ENCODE measurements around the gene RAB36. TPM values are rescaled to one million over a fixed set of nuclear protein-coding genes. Genes with fewer than 3 reads are reported as not detected.

The RAB36 gene
- total RNA-seq, 1 donor from 2014 or later, result 0.26 TPM

- FAIRE-seq (no peak), DNase-seq (ENCODE audit: low read depth) (no peak)
- TF ChIP-seq CTCF (IDR thresholded peaks at IDR 0.05; ENCODE audit: insufficient read depth, low read length, severe bottlenecking), result no peak
- H3K27me3 ChIP-seq (ENCODE audit: control insufficient read depth, insufficient read depth, low read length), result no peaks in the 10 kb centered on the region
- no peak overlapping the region for H3K4me3 ChIP-seq (ENCODE audit: low read depth, low read length)
- H3K36me3 ChIP-seq (ENCODE audit: control insufficient read depth, insufficient read depth, low read length), result no peaks in the 10 kb centered on the region
Observed at GRCh38 chr22:23125512-23126103, 19.7 kb upstream of the RAB36 start.

- no peaks in the 10 kb centered on the region for H3K27me3 ChIP-seq (ENCODE audit: control insufficient read depth, insufficient read depth, low read length)
- H3K4me3 ChIP-seq (ENCODE audit: low read depth, low read length), result no peak overlapping the region
- DNase-seq (ENCODE audit: low read depth) (no peak), FAIRE-seq (no peak)
- no peak for TF ChIP-seq CTCF (IDR thresholded peaks at IDR 0.05; ENCODE audit: insufficient read depth, low read length, severe bottlenecking)
- no peaks in the 10 kb centered on the region for H3K36me3 ChIP-seq (ENCODE audit: control insufficient read depth, insufficient read depth, low read length)
Observed at GRCh38 chr22:23126165-23127054, 18.9 kb upstream of the RAB36 start.

GRCh38 chr22:23127055-23127756 is 18.1 kb upstream of the RAB36 start:
- no peaks in the 10 kb centered on the region for H3K27me3 ChIP-seq (ENCODE audit: control insufficient read depth, insufficient read depth, low read length)
- FAIRE-seq (no peak), DNase-seq (ENCODE audit: low read depth) (no peak)
- no peak overlapping the region for H3K4me3 ChIP-seq (ENCODE audit: low read depth, low read length)
- no peaks in the 10 kb centered on the region for H3K36me3 ChIP-seq (ENCODE audit: control insufficient read depth, insufficient read depth, low read length)
- TF ChIP-seq CTCF (IDR thresholded peaks at IDR 0.05; ENCODE audit: insufficient read depth, low read length, severe bottlenecking), result no peak

GRCh38 chr22:23127788-23128187 is 17.5 kb upstream of the RAB36 start:
- H3K4me3 ChIP-seq (ENCODE audit: low read depth, low read length), result no peak overlapping the region
- no peaks in the 10 kb centered on the region for H3K36me3 ChIP-seq (ENCODE audit: control insufficient read depth, insufficient read depth, low read length)
- TF ChIP-seq CTCF (IDR thresholded peaks at IDR 0.05; ENCODE audit: insufficient read depth, low read length, severe bottlenecking), result no peak
- H3K27me3 ChIP-seq (ENCODE audit: control insufficient read depth, insufficient read depth, low read length), result no peaks in the 10 kb centered on the region
- FAIRE-seq (no peak), DNase-seq (ENCODE audit: low read depth) (no peak)

DNA sequence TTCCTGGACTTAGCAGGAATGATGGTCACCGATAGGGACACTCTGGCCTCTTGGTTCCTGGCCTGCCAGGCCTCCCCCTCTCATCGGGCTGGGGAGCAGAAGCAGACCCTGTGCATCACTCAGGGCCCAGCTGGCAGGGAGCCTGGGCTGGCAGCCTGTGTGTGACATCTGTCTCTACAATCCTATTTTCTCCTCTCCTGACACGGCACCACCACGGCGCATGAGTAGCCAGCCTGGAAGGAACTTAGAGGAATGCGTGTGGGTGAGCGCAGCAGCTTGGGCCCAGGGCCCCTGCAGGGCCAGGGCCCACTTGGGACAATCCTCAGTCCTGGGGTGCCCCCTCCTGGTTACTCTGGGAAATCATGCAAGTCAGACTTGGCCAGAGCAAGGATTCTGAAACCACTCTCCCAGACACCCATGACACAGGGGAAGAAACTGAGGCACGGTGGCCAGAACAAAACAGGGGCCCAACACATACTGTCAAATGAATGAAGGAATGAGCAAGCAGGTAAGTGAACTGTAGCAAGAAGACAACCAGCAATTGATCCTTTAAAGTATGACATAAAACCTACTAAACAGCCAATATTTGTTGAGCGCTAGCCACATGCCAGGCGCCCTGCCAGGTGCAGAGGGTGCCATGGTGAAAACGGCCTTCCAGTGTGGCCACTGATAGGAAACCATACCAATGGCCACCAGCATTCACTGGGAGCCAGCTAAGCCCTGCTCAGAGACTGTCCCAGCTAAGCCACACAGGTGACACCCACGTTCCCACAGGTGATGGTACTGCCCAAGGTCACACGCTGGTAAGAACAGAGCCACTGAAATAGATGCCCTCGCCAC is 16.8 kb upstream of the RAB36 start:
- H3K36me3 ChIP-seq (ENCODE audit: control insufficient read depth, insufficient read depth, low read length), result no peaks in the 10 kb centered on the region
- no peaks in the 10 kb centered on the region for H3K27me3 ChIP-seq (ENCODE audit: control insufficient read depth, insufficient read depth, low read length)
- TF ChIP-seq CTCF (IDR thresholded peaks at IDR 0.05; ENCODE audit: insufficient read depth, low read length, severe bottlenecking), result peak; percentile 81
- H3K4me3 ChIP-seq (ENCODE audit: low read depth, low read length), result no peak overlapping the region
- no peak for FAIRE-seq
- DNase-seq (ENCODE audit: low read depth), result peak; percentile 49
